Neural cell (in vitro differentiated cells): ENCODE measurements around the gene CD300LB.

Source experiments
- CTCF ChIP-seq: fragments of 450-650 bp; IDR thresholded peaks from 2 replicates; pipeline ENCODE4 v1.5.1; 2014; ENCODE audit warnings: antibody characterized with exemption, mild to moderate bottlenecking, moderate library complexity; ENCODE audit not compliant: poor library complexity, severe bottlenecking
- EZH2 ChIP-seq: fragments of 200-600, 300-800 bp; shearing (Covaris generic), sonication (generic); IDR thresholded peaks from 2 replicates; pipeline ENCODE4 v1.6.1; 2014; ENCODE audit warnings: antibody characterized with exemption, low read length, borderline replicate concordance, mild to moderate bottlenecking; ENCODE audit not compliant: insufficient read depth, poor library complexity, severe bottlenecking
- POLR2AphosphoS5 ChIP-seq: IDR thresholded peaks from 2 replicates; pipeline ENCODE4 v1.6.1; 2012
- TAF1 ChIP-seq: IDR thresholded peaks from 2 replicates; pipeline ENCODE4 v1.6.1; 2012; ENCODE audit warnings: low read depth
- TF ChIP-seq, protein P1 (sequence below): IDR thresholded peaks from 2 replicates; pipeline ENCODE4 v1.6.1; 2012; ENCODE audit warnings: borderline replicate concordance

GRCh38 chr17:74543891-74544760 is 12.9 kb upstream of the CD300LB start:
- TF ChIP-seq CTCF (no peak), TAF1 (no peak), POLR2AphosphoS5 (no peak), EZH2 (no peak)
- TF ChIP-seq, protein P1, sequence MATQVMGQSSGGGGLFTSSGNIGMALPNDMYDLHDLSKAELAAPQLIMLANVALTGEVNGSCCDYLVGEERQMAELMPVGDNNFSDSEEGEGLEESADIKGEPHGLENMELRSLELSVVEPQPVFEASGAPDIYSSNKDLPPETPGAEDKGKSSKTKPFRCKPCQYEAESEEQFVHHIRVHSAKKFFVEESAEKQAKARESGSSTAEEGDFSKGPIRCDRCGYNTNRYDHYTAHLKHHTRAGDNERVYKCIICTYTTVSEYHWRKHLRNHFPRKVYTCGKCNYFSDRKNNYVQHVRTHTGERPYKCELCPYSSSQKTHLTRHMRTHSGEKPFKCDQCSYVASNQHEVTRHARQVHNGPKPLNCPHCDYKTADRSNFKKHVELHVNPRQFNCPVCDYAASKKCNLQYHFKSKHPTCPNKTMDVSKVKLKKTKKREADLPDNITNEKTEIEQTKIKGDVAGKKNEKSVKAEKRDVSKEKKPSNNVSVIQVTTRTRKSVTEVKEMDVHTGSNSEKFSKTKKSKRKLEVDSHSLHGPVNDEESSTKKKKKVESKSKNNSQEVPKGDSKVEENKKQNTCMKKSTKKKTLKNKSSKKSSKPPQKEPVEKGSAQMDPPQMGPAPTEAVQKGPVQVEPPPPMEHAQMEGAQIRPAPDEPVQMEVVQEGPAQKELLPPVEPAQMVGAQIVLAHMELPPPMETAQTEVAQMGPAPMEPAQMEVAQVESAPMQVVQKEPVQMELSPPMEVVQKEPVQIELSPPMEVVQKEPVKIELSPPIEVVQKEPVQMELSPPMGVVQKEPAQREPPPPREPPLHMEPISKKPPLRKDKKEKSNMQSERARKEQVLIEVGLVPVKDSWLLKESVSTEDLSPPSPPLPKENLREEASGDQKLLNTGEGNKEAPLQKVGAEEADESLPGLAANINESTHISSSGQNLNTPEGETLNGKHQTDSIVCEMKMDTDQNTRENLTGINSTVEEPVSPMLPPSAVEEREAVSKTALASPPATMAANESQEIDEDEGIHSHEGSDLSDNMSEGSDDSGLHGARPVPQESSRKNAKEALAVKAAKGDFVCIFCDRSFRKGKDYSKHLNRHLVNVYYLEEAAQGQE, result no peak
